Thyroid gland (tissue), 4 donors: ENCODE measurements around the gene TRIM29. TPM values are rescaled to one million over a fixed set of nuclear protein-coding genes. Genes with fewer than 3 reads are reported as not detected.
"Not testable (repeated sequence)": the region's sequence is repeated elsewhere in the genome, so short reads cannot be mapped to it uniquely, and the experiment has no call there.

ENCODE experiments used
- DNase-seq, 2 donors: peaks; one replicate each; pipeline ENCODE4 v3.0.0-alpha.2; 2019
- H3K27ac ChIP-seq, 3 donors: fragments of 200-600 bp; sonication (generic); 1 replicate in 2 of 3; 2 replicates in 1 of 3; pipeline ENCODE4 v1.5.1; 2016 to 2019; ENCODE audit warnings: mild to moderate bottlenecking in 1 of 3, moderate library complexity in 1 of 3
- H3K27me3 ChIP-seq: fragments of 200-600 bp; sonication (generic); one replicate; pipeline ENCODE4 v1.5.1; 2019
- H3K36me3 ChIP-seq, 2 donors: fragments of 200-600 bp; sonication (generic); one replicate each; pipeline ENCODE4 v1.5.1; 2016 to 2019
- H3K4me1 ChIP-seq, 2 donors: fragments of 200-600 bp; sonication (generic); one replicate each; pipeline ENCODE4 v1.5.1; 2017 to 2019
- H3K4me3 ChIP-seq, 3 donors: fragments of 200-600 bp; sonication (generic); replicated peaks in 1 of 3; 1 replicate in 2 of 3; 2 replicates in 1 of 3; pipeline ENCODE4 v1.5.1; 2016; ENCODE audit warnings: mild to moderate bottlenecking in 1 of 3
- H3K9me3 ChIP-seq: fragments of 200-600 bp; sonication (generic); one replicate; pipeline ENCODE4 v1.5.1; 2017
- CTCF ChIP-seq, 6 experiments: fragments of 200-600 bp in 3 of 6; fragments of 450-650 bp in 3 of 6; sonication (generic) in 3 of 6; IDR thresholded peaks; one replicate each; pipeline ENCODE4 v1.5.1; 2016 to 2019; ENCODE audit warnings: antibody characterized with exemption in 6 of 6, mild to moderate bottlenecking in 2 of 6, inconsistent platforms in 1 of 6, moderate library complexity in 1 of 6
- POLR2A ChIP-seq, 2 donors: fragments of 450-650 bp; IDR thresholded peaks; one replicate each; pipeline ENCODE4 v1.6.1; 2017; ENCODE audit warnings: antibody characterized with exemption in 2 of 2, mild to moderate bottlenecking in 2 of 2, moderate library complexity in 1 of 2
- WGBS, 2 donors: methylation state at CpG; one replicate each; pipeline ENCODE4 v1.1.5; 2017; 5-methylcytosine and 5-hydroxymethylcytosine counted together
- intact Hi-C: fragments of 100-400 bp; cut with DNase I; formaldehyde crosslinking; loops from one replicate; pipeline ENCODE4 v1.15.1; 2023
- total RNA-seq, 4 donors: library from RNA; depleted of rRNA; stranded (reverse); fragments of >200 nt; gene quantifications; one replicate each; pipeline ENCODE4 v1.2.3, GENCODE V29; 2016

The TRIM29 gene
- total RNA-seq, 4 donors from 2014 or later, result 1.4 to 3.7 (median 1.6) TPM; not detected in 1

- DNase-seq, result no peak
- WGBS, 2 donors, result 59% methylated on average over 6 to 7 of the region's 7 CpGs
- Histone ChIP-seq H3K27me3 (no peaks in the 10 kb centered on the region), H3K27ac (no peak overlapping the region), H3K4me3 (no peak overlapping the region), H3K9me3 (no peaks in the 10 kb centered on the region), H3K4me1 (peaks cover 0 to 34% of the 10 kb centered on the region in 2 donors), H3K36me3 (no peaks in the 10 kb centered on the region)
- no peak for TF ChIP-seq POLR2A (IDR thresholded peaks at IDR 0.05)
- TF ChIP-seq CTCF (IDR thresholded peaks at IDR 0.05), result no peak
- intact Hi-C loops, result no loop called here
These were observed 44.5 kb upstream of the TRIM29 start for GRCh38 chr11:120182372-120182771.

DNA sequence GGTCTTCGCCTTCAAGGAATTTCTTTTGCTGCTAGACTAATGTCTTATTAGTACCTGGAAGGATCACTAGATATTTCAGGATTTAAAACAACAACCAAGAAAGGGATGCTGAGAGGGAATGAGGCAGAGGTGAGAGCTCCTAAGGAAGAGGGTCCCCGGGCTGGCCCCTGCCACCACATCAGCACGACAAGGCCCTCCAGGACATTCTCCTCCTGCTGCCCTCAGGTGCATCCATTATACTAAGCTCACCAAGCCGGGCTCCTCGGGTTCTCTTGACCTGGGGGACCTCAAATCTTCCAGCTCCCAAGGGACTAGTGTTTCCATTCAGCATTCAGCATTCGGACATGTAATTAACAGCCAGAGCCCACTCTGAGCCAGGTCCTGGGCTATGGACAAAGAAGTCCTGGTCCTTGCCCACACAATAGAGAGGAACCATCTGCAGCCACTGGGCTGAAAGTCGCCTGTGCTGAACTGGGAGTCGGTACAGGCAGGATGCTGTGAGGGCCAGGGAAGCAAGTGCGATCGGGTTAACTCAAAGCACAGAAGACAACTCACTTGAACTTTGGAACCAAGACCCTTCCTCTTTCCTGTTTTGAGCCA lies 43.6 kb upstream of the TRIM29 start:
- 83 to 85% methylated on average over 10 of the region's 10 CpGs for WGBS, 2 donors
- Histone ChIP-seq H3K4me1 (peaks cover 0 to 34% of the 10 kb centered on the region in 2 donors), H3K27me3 (no peaks in the 10 kb centered on the region), H3K27ac (no peak overlapping the region), H3K36me3 (no peaks in the 10 kb centered on the region), H3K4me3 (no peak overlapping the region), H3K9me3 (no peaks in the 10 kb centered on the region)
- DNase-seq, result no peak
- intact Hi-C loops, result no loop called here
- TF ChIP-seq CTCF (IDR thresholded peaks at IDR 0.05) (no peak), POLR2A (IDR thresholded peaks at IDR 0.05) (no peak)

- peaks cover 0 to 34% of the 10 kb centered on the region in 2 donors for H3K4me1 ChIP-seq
- TF ChIP-seq POLR2A (IDR thresholded peaks at IDR 0.05) (no peak), CTCF (IDR thresholded peaks at IDR 0.05) (no peak)
- H3K27me3 ChIP-seq, result no peaks in the 10 kb centered on the region
- intact Hi-C loops, result no loop called here
- H3K36me3 ChIP-seq, result no peaks in the 10 kb centered on the region
- H3K9me3 ChIP-seq, result no peaks in the 10 kb centered on the region
- peak overlapping the region in 1 of 3 donors; percentile 35 for H3K27ac ChIP-seq
- H3K4me3 ChIP-seq, result no peak overlapping the region
- WGBS, 2 donors, result 70 to 77% methylated on average over 9 to 11 of the region's 11 CpGs
- DNase-seq, result no peak
These were observed 42.8 kb upstream of the TRIM29 start for GRCh38 chr11:120180551-120181232.

DNA sequence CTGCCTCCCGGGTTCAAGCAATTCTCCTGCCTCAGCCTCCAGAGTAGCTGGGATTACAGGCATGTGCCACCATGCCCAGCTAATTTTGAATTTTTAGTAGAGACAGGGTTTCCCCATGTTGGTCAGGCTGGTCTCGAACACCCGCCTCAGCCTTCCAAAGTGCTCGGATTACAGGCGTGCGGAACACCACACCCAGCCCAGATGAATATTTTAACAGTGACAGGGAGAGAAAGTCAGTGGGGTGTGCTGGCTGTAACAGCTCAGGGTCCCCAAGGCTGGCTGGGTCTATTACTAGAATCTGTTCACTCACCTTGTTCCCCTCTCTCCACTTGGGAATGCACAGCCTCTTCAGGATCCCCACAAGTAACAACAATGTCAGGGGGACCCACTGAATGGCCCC lies 42.1 kb upstream of the TRIM29 start:
- WGBS, 2 donors, result 92 to 94% methylated on average over 6 of the region's 6 CpGs
- H3K27ac ChIP-seq, H3K4me3 ChIP-seq, H3K27me3 ChIP-seq, DNase-seq, intact Hi-C loops, H3K9me3 ChIP-seq, H3K36me3 ChIP-seq: not testable (repeated sequence)
- peaks cover 0 to 34% of the 10 kb centered on the region in 2 donors for H3K4me1 ChIP-seq

DNA sequence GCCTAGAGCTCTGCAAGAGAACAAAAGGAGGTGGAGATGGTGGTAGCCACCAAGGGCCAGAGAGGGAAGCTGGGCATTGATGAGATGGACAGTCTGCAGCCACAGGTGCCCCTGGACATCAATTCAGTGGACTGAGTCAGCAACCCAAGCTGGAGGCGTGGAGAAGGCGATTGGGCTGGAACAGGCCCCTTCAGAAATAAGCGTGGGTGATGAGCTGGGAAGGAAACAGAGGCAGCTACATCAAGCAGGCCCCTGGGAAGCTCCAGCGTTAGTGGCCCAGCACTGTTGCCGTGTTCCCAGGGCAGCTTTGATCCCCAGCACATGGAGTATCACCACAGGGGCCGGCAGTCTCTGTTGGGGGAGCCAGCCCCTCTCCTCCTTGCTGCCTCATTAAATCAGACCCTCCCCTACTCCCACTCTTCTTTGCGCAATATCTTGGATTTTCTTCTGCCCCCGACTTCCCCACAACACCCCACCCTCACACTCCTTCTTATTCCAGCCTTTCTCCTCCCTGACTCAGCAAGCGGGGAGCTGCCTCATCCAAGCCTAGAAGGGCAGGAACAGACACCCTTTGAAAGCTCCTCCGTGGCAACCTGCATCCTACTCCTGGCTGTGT lies 41.3 kb upstream of the TRIM29 start:
- no peak for DNase-seq
- 82 to 90% methylated on average over 10 of the region's 10 CpGs for WGBS, 2 donors
- H3K36me3 ChIP-seq, result no peaks in the 10 kb centered on the region
- no peak overlapping the region for H3K4me3 ChIP-seq
- TF ChIP-seq CTCF (IDR thresholded peaks at IDR 0.05) (no peak), POLR2A (IDR thresholded peaks at IDR 0.05) (no peak)
- no peaks in the 10 kb centered on the region for H3K27me3 ChIP-seq
- intact Hi-C loops, result no loop called here
- H3K4me1 ChIP-seq, result peaks cover 0 to 34% of the 10 kb centered on the region in 2 donors
- no peaks in the 10 kb centered on the region for H3K9me3 ChIP-seq
- H3K27ac ChIP-seq, result no peak overlapping the region
